CD4-positive, alpha-beta T cell treated with Interleukin-6 for 4 hours (primary cell): Measurements from ENCODE around the gene CCDC192.

ENCODE experiments used
- DNase-seq: peaks from one replicate; pipeline ENCODE4 v3.0.0-alpha.2; 2020; ENCODE audit warnings: mixed read lengths

Gene CCDC192

GRCh38 chr5:127851964-127852363, 148.8 kb downstream of the CCDC192 start:
- DNase-seq = no peak

GRCh38 chr5:127854520-127854919, 151.3 kb downstream of the CCDC192 start:
- no peak for DNase-seq

GRCh38 chr5:127856292-127856691, 153.1 kb downstream of the CCDC192 start:
- DNase-seq = no peak

GRCh38 chr5:127858116-127858784, 155.1 kb downstream of the CCDC192 start:
- no peak for DNase-seq

- DNase-seq = no peak
Measured at GRCh38 chr5:127860291-127860690, 157.1 kb downstream of the CCDC192 start.

- no peak for DNase-seq
Measured at GRCh38 chr5:127863161-127863560, 160.0 kb downstream of the CCDC192 start.

- DNase-seq = no peak
Measured at GRCh38 chr5:127863610-127864395, 160.6 kb downstream of the CCDC192 start.

GRCh38 chr5:127864511-127864910, 161.3 kb downstream of the CCDC192 start:
- DNase-seq = no peak

GRCh38 chr5:127865273-127865672, 162.1 kb downstream of the CCDC192 start:
- DNase-seq = no peak

- DNase-seq = no peak
Measured at GRCh38 chr5:127867022-127867783, 164.0 kb downstream of the CCDC192 start.

- no peak for DNase-seq
Measured at GRCh38 chr5:127870914-127871313, 167.7 kb downstream of the CCDC192 start.

GRCh38 chr5:127871503-127872153, 168.4 kb downstream of the CCDC192 start:
- DNase-seq = no peak

- no peak for DNase-seq
Measured at GRCh38 chr5:127872494-127872893, 169.3 kb downstream of the CCDC192 start.

GRCh38 chr5:127875235-127876021, 172.2 kb downstream of the CCDC192 start:
- peak; percentile 26 for DNase-seq

- DNase-seq = no peak
Measured at GRCh38 chr5:127876384-127876783, 173.2 kb downstream of the CCDC192 start.

- DNase-seq = no peak
Measured at GRCh38 chr5:127878174-127878750, 175.1 kb downstream of the CCDC192 start.

- DNase-seq = no peak
Measured at GRCh38 chr5:127884416-127884815, 181.2 kb downstream of the CCDC192 start.

GRCh38 chr5:127885176-127885575, 182.0 kb downstream of the CCDC192 start:
- DNase-seq = no peak

GRCh38 chr5:127886081-127886480, 182.9 kb downstream of the CCDC192 start:
- no peak for DNase-seq

- DNase-seq = no peak
Measured at GRCh38 chr5:127887282-127887681, 184.1 kb downstream of the CCDC192 start.

- DNase-seq = no peak
Measured at GRCh38 chr5:127891942-127892341, 188.8 kb downstream of the CCDC192 start.
